Kidney (tissue), 14 donors: ENCODE measurements around the gene PADI4. TPM values are rescaled to one million over a fixed set of nuclear protein-coding genes. Genes with fewer than 3 reads are reported as not detected.
"Not testable (repeated sequence)": the region's sequence is repeated elsewhere in the genome, so short reads cannot be mapped to it uniquely, and the experiment has no call there.

ENCODE experiments used
- DNase-seq, 5 donors: peaks; one replicate each; pipeline ENCODE4 v3.0.0-alpha.2; 2013 to 2020
- FAIRE-seq: peaks from 2 replicates; lab custom pipeline; 2012; peaks lifted over from hg19 to GRCh38; lab: Jason Lieb, UNC
- H3K27ac ChIP-seq, 2 donors: one replicate each; pipeline ENCODE4 v1.7.0; 2013; ENCODE audit warnings: low read depth in 2 of 2, low read length in 2 of 2, inconsistent platforms in 1 of 2
- H3K27me3 ChIP-seq: one replicate; pipeline ENCODE4 v1.7.1; 2013; ENCODE audit warnings: low read length, inconsistent platforms; ENCODE audit not compliant: control insufficient read depth, insufficient read depth
- H3K36me3 ChIP-seq, 3 donors: one replicate each; pipeline versions ENCODE4 v1.7.0 to v1.7.1; 2013; ENCODE audit warnings: low read length in 3 of 3, control low read depth in 1 of 3, inconsistent platforms in 1 of 3; ENCODE audit not compliant: insufficient read depth in 3 of 3, control insufficient read depth in 2 of 3
- H3K4me1 ChIP-seq, 3 donors: one replicate each; pipeline versions ENCODE4 v1.7.0 to v1.7.1; 2013; ENCODE audit warnings: low read length in 3 of 3, inconsistent platforms in 1 of 3, low read depth in 1 of 3; ENCODE audit not compliant: control insufficient read depth in 2 of 3, insufficient read depth in 2 of 3
- H3K4me3 ChIP-seq, 3 donors: one replicate each; pipeline versions ENCODE4 v1.7.0 to v1.8.1; 2013; ENCODE audit warnings: low read length in 3 of 3, control low read depth in 1 of 3, inconsistent platforms in 1 of 3
- H3K9ac ChIP-seq, 3 donors: one replicate each; pipeline versions ENCODE4 v1.7.0 to v1.7.1; 2013; ENCODE audit warnings: low read length in 3 of 3, control low read depth in 1 of 3, inconsistent platforms in 1 of 3
- H3K9me3 ChIP-seq, 3 donors: one replicate each; pipeline versions ENCODE4 v1.7.0 to v1.7.1; 2013; ENCODE audit warnings: low read length in 3 of 3, control low read depth in 1 of 3, inconsistent platforms in 1 of 3; ENCODE audit not compliant: control insufficient read depth in 2 of 3, insufficient read depth in 1 of 3
- intact Hi-C: fragments of 100-400 bp; cut with DNase I; formaldehyde crosslinking; loops from one replicate; pipeline ENCODE4 v1.11.1; 2022
- polyA plus RNA-seq: library from polyadenylated mRNA; stranded (reverse); fragments of 350-450 nt; fragmentation: Illumina TruSeq; extraction: RNeasy Lipid Tissue Mini Kit (QIAGEN cat#74804); gene quantifications from one replicate; pipeline ENCODE4 v1.2.3, GENCODE V29; 2014; ENCODE audit warnings: low read depth, low replicate concordance; ENCODE audit not compliant: insufficient read depth
- total RNA-seq: library from RNA; stranded (reverse); fragmentation: NEBNext Ultra II Directional; extraction: Animal tissue kit (Norgen Biotek cat#: 25700); gene quantifications from one replicate; pipeline ENCODE4 v1.2.1, GENCODE V29; 2021
- TF ChIP-seq, protein P1 (sequence below): IDR thresholded peaks from 3 replicates; pipeline ENCODE4 v1.5.1; 2012; ENCODE audit warnings: mild to moderate bottlenecking, moderate library complexity, borderline replicate concordance; ENCODE audit not compliant: insufficient read depth; ENCODE audit errors: extremely low read depth
- donor health status: control.
- donor health status: control.
- donor health status: control.
- donor health status: control.
- donor health status: control.
- donor health status: DM: yes; HTN: yes; CAD: no.
- donor health status: Normal renal cell carcinoma (clear cell type).

PADI4 gene
- total and polyA plus RNA-seq, 2 donors from 2014 or later: 0.35 TPM; not detected in 1

DNA sequence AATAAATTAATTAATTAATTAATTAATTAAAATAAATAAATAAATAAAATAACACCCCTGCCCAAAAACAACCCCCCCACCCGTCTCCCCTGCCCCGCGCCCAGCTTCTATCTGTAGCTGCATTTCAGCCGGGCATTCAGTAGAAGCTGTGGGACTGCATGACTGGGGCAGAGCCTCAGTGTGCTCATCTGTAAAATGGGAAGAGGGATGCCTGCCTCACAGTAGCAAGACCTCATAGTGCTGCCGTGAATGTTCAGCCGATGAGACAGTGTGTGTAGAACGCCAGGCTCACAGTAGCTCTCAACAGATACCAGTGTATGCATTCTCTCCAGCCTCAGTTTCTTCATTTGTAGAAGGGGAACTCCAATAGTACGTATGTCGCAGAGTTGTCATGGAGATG lies 8.7 kb downstream of the PADI4 start:
- FAIRE-seq: no peak
- TF ChIP-seq, protein P1, sequence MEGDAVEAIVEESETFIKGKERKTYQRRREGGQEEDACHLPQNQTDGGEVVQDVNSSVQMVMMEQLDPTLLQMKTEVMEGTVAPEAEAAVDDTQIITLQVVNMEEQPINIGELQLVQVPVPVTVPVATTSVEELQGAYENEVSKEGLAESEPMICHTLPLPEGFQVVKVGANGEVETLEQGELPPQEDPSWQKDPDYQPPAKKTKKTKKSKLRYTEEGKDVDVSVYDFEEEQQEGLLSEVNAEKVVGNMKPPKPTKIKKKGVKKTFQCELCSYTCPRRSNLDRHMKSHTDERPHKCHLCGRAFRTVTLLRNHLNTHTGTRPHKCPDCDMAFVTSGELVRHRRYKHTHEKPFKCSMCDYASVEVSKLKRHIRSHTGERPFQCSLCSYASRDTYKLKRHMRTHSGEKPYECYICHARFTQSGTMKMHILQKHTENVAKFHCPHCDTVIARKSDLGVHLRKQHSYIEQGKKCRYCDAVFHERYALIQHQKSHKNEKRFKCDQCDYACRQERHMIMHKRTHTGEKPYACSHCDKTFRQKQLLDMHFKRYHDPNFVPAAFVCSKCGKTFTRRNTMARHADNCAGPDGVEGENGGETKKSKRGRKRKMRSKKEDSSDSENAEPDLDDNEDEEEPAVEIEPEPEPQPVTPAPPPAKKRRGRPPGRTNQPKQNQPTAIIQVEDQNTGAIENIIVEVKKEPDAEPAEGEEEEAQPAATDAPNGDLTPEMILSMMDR: no peak
- no peak for DNase-seq
- intact Hi-C loops: no loop called here
- Histone ChIP-seq H3K36me3 (no peaks in the 10 kb centered on the region), H3K27me3 (no peaks in the 10 kb centered on the region), H3K27ac (no peak overlapping the region), H3K9me3 (peaks cover 0 to 5% (median 0%) of the 10 kb centered on the region in 3 donors), H3K4me1 (no peaks in the 10 kb centered on the region), H3K9ac (no peak overlapping the region), H3K4me3 (no peak overlapping the region)

DNA sequence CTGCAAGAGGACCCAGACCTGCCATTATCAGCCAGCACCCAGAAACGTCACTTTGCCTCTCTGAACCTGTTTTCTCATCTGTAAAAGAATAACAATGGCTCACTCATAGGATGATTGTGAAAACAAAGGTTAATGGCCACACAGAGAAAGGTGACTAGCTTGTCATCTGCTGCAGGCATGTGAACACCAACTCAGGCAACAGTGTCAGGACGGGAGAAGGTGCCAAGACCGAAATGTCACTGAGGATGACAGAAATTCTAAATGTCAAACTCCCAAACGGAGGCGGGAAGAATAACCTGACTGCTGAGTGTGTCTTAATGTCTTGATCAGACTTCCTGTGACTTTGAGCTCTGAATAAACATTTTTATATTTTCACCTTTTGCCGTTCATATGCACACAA lies 10.3 kb downstream of the PADI4 start:
- FAIRE-seq: no peak
- Histone ChIP-seq H3K9me3 (peaks cover 0 to 5% (median 0%) of the 10 kb centered on the region in 3 donors), H3K4me3 (no peak overlapping the region), H3K27ac (no peak overlapping the region), H3K27me3 (no peaks in the 10 kb centered on the region), H3K4me1 (no peaks in the 10 kb centered on the region), H3K9ac (no peak overlapping the region), H3K36me3 (no peaks in the 10 kb centered on the region)
- intact Hi-C loops: no loop called here
- DNase-seq: no peak
- TF ChIP-seq, protein P1: no peak

DNA sequence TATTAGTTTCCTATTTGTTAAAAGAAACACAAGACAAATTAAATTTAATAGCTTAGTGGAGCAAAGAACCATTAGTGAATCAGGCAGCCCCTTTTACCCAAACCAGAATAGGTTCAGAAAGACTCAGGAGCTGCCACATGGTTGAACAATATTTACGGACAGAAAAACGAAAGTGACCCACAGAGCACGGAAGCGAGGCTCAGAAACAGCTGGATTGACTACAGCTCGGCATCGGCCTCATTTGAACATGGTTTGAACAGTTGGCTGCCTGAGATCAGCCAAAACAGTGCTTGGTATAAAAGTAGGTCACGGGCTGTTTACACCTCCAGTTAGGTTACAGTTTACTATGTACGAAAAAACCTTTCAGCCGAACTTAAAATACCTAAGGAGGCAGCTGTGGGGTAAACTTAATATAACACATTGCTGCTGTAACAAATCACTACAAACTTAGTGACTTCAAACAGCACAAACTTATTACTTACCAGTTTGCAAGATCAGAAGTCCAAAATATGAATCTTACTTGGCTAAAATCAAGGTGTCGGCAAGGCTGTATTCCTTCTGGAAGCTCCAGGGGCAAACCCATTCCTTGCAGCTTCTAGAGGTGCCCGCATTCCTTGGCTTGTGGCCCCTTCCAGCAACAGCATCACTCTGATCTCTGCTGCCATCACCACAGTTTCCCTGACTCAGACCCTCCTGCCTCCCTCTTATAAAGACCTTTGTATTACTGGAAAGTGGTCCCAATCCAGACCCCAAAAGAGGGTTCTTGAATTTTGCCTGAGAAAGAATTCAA lies 11.8 kb downstream of the PADI4 start:
- DNase-seq (no peak), FAIRE-seq (no peak)
- H3K27me3 ChIP-seq: no peaks in the 10 kb centered on the region
- H3K9ac ChIP-seq: no peak overlapping the region
- no peak overlapping the region for H3K4me3 ChIP-seq
- H3K9me3 ChIP-seq: peaks cover 0 to 5% (median 0%) of the 10 kb centered on the region in 3 donors
- no peaks in the 10 kb centered on the region for H3K36me3 ChIP-seq
- TF ChIP-seq, protein P1: no peak
- H3K27ac ChIP-seq: no peak overlapping the region
- no peaks in the 10 kb centered on the region for H3K4me1 ChIP-seq
- intact Hi-C loops: no loop called here

DNA sequence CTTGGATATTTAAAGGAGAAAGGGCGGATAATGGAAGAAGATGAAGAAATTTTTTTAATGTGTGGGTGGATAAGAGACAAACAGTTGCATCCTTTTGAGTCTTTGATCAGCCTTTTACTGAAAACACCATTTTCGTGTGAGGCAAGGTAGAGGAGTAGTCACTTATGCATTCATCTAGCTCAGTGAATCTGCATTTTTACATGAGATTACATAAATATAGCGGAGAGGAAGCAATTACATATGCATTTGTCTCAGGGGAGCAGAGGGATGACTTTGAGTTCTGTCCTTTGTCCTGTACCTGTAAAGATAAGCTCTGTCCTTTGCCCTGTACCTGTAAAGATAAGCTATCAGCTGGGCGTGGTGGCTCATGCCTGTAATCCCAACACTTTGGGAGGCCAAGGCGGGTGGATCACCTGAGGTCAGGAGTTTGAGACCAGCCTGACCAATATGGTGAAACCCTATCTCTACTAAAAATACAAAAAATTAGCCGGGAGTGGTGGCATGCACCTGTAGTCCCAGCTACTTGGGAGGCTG lies 13.9 kb downstream of the PADI4 start:
- H3K27me3 ChIP-seq, intact Hi-C loops, H3K9me3 ChIP-seq, H3K4me3 ChIP-seq, DNase-seq, H3K27ac ChIP-seq, H3K36me3 ChIP-seq, FAIRE-seq, H3K4me1 ChIP-seq, H3K9ac ChIP-seq: not testable (repeated sequence)
